ENCODE data around the gene EXOC6. TPM values are rescaled to one million over a fixed set of nuclear protein-coding genes. Genes with fewer than 3 reads are reported as not detected.
A peak's percentile ranks its signal among the peaks of the same experiment; 100 is the strongest.

Gene EXOC6
- total RNA-seq, 1 donor from 2014 or later, result 9.0 TPM

- DNase-seq (ENCODE audit: extremely low spot score, unreplicated experiment), result no peak
- Mint-ChIP-seq H3K4me3 (no peak overlapping the region), H3K4me1 (ENCODE audit: unreplicated experiment) (peaks cover 3% of the 10 kb centered on the region), H3K9me3 (no peaks in the 10 kb centered on the region), H3K27ac (no peak overlapping the region), H3K36me3 (no peaks in the 10 kb centered on the region), H3K27me3 (peaks cover 2% of the 10 kb centered on the region)
- TF ChIP-seq CTCF (conservative IDR thresholded peaks at IDR 0.05), result no peak
Measured at GRCh38 chr10:92999191-92999590, 150.9 kb downstream of the EXOC6 start.

GRCh38 chr10:93006435-93007039 is 158.2 kb downstream of the EXOC6 start:
- TF ChIP-seq CTCF (conservative IDR thresholded peaks at IDR 0.05), result peak; percentile 79
- Mint-ChIP-seq H3K36me3 (no peaks in the 10 kb centered on the region), H3K27me3 (no peaks in the 10 kb centered on the region), H3K4me3 (no peak overlapping the region), H3K4me1 (ENCODE audit: unreplicated experiment) (no peaks in the 10 kb centered on the region), H3K9me3 (no peaks in the 10 kb centered on the region), H3K27ac (no peak overlapping the region)
- no peak for DNase-seq (ENCODE audit: extremely low spot score, unreplicated experiment)

GRCh38 chr10:93015722-93016121 is 167.4 kb downstream of the EXOC6 start:
- TF ChIP-seq CTCF (conservative IDR thresholded peaks at IDR 0.05), result no peak
- Mint-ChIP-seq H3K9me3 (no peaks in the 10 kb centered on the region), H3K27ac (no peak overlapping the region), H3K4me1 (ENCODE audit: unreplicated experiment) (no peaks in the 10 kb centered on the region), H3K4me3 (no peak overlapping the region), H3K27me3 (no peaks in the 10 kb centered on the region), H3K36me3 (no peaks in the 10 kb centered on the region)
- DNase-seq (ENCODE audit: extremely low spot score, unreplicated experiment), result no peak

GRCh38 chr10:93023013-93023650 is 174.8 kb downstream of the EXOC6 start:
- H3K27me3 Mint-ChIP-seq, result no peaks in the 10 kb centered on the region
- H3K36me3 Mint-ChIP-seq, result peaks cover 13% of the 10 kb centered on the region
- TF ChIP-seq CTCF (conservative IDR thresholded peaks at IDR 0.05), result no peak
- no peaks in the 10 kb centered on the region for H3K9me3 Mint-ChIP-seq
- no peak for DNase-seq (ENCODE audit: extremely low spot score, unreplicated experiment)
- no peaks in the 10 kb centered on the region for H3K4me1 Mint-ChIP-seq (ENCODE audit: unreplicated experiment)
- H3K4me3 Mint-ChIP-seq, result no peak overlapping the region
- no peak overlapping the region for H3K27ac Mint-ChIP-seq

GRCh38 chr10:93026072-93026471 is 177.8 kb downstream of the EXOC6 start:
- H3K4me3 Mint-ChIP-seq, result no peak overlapping the region

More at GRCh38 chr10:93026072-93026471, 177.8 kb downstream of the EXOC6 start:
- DNase-seq (ENCODE audit: extremely low spot score, unreplicated experiment), result no peak
- Mint-ChIP-seq H3K9me3 (no peaks in the 10 kb centered on the region), H3K27me3 (no peaks in the 10 kb centered on the region), H3K4me1 (ENCODE audit: unreplicated experiment) (peaks cover 4% of the 10 kb centered on the region), H3K27ac (no peak overlapping the region), H3K36me3 (peaks cover 12% of the 10 kb centered on the region)
- no peak for TF ChIP-seq CTCF (conservative IDR thresholded peaks at IDR 0.05)
